Mononuclear cell (primary cell): ENCODE measurements around the gene MYOZ2. TPM values are rescaled to one million over a fixed set of nuclear protein-coding genes. Genes with fewer than 3 reads are reported as not detected.
A peak's percentile ranks its signal among the peaks of the same experiment; 100 is the strongest.

Experiments used
- H3K27me3 ChIP-seq: 2 replicates; pipeline ENCODE4 v1.6.0; 2011; ENCODE audit warnings: low read length, control low read depth; ENCODE audit not compliant: insufficient read depth
- H3K4me1 ChIP-seq: 2 replicates; pipeline ENCODE4 v1.5.1; 2011; ENCODE audit warnings: mild to moderate bottlenecking, low read length, control low read depth; ENCODE audit not compliant: insufficient read depth
- H3K4me3 ChIP-seq: 2 replicates; pipeline ENCODE4 v1.5.1; 2011; ENCODE audit warnings: mild to moderate bottlenecking, low read length, moderate library complexity
- H3K9me3 ChIP-seq: 2 replicates; pipeline ENCODE4 v1.5.1; 2011; ENCODE audit warnings: low read depth, mild to moderate bottlenecking, control low read depth, low read length
- total RNA-seq: library from RNA; depleted of rRNA; stranded (reverse); fragments of >200 nt; gene quantifications from one replicate; pipeline ENCODE4 v1.2.3, GENCODE V29; 2012

The MYOZ2 gene
- total RNA-seq, 1 donor: not detected

GRCh38 chr4:119204916-119205315 lies 69.3 kb downstream of the MYOZ2 start:
- no peaks in the 10 kb centered on the region for H3K27me3 ChIP-seq
- no peaks in the 10 kb centered on the region for H3K4me1 ChIP-seq
- H3K4me3 ChIP-seq: no peak overlapping the region
- H3K9me3 ChIP-seq: no peaks in the 10 kb centered on the region

- no peaks in the 10 kb centered on the region for H3K9me3 ChIP-seq
- no peaks in the 10 kb centered on the region for H3K27me3 ChIP-seq
- no peaks in the 10 kb centered on the region for H3K4me1 ChIP-seq
- H3K4me3 ChIP-seq: no peak overlapping the region
These were observed 70.1 kb downstream of the MYOZ2 start for GRCh38 chr4:119205690-119206089.

DNA sequence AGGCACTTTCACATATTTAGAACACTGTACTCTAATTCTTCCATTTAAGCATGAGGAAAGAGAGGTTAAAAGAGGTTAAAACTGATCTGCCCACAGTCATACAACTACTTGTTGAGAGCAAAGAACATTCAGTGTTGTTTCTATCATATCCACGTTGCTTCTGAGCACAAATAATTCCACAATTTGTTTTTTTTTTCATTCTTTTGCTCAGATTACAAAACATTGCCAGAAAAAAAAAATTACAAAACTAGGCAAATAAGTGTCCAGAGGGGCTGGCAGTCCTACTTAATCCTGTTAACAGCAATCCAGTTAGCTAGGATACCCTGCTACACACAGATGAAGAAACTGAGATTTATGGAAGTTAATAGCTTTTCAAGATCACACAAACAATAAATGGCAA lies 70.5 kb downstream of the MYOZ2 start:
- Histone ChIP-seq H3K9me3 (no peaks in the 10 kb centered on the region), H3K4me3 (no peak overlapping the region), H3K27me3 (no peaks in the 10 kb centered on the region), H3K4me1 (no peaks in the 10 kb centered on the region)

DNA sequence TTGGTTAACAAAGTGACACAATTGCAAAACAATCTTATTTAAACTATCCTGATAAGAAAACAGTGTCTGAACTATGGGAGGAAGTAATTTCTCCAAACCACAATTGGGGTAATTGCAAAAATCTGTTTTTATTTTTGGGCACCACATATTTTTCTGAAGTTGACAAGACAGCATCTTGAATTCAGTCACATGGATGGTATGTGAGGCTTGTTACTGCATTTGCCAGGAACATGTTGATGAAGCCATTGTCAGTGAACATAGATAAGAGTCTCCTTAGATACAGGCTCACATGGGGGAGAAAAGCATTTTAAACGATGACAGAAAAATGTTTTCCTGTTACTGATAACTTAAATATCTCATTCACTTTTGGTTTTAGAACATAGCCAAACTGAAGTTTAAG lies 71.4 kb downstream of the MYOZ2 start:
- Histone ChIP-seq H3K9me3 (no peaks in the 10 kb centered on the region), H3K4me3 (no peak overlapping the region), H3K27me3 (no peaks in the 10 kb centered on the region), H3K4me1 (peaks cover 3% of the 10 kb centered on the region)

DNA sequence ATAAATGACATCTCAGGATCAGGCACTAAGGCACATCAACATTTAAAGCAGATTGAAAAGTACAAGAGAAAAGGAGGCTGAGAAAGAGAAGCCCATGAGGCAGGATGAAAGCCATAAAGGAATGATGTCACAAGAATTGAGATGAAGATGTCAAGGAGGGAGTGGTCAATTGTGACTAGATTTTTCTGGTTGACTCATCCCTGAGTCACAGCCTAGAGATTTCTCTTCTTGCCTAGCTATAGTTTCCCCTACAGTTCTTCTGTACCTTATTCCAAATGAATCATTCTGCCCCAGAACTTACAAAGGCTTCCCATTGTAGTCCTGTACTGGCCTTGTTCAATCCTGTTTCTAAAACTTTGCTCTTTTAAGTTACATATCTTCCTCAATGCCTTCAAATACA lies 73.4 kb downstream of the MYOZ2 start:
- H3K4me3 ChIP-seq: no peak overlapping the region
- peaks cover 11% of the 10 kb centered on the region for H3K4me1 ChIP-seq
- no peaks in the 10 kb centered on the region for H3K9me3 ChIP-seq
- H3K27me3 ChIP-seq: no peaks in the 10 kb centered on the region

GRCh38 chr4:119209586-119209985 lies 74.0 kb downstream of the MYOZ2 start:
- H3K9me3 ChIP-seq: no peaks in the 10 kb centered on the region
- H3K4me1 ChIP-seq: peaks cover 11% of the 10 kb centered on the region
- H3K27me3 ChIP-seq: no peaks in the 10 kb centered on the region
- H3K4me3 ChIP-seq: no peak overlapping the region

GRCh38 chr4:119210775-119211174 lies 75.1 kb downstream of the MYOZ2 start:
- H3K4me1 ChIP-seq: peaks cover 11% of the 10 kb centered on the region
- no peaks in the 10 kb centered on the region for H3K9me3 ChIP-seq
- no peaks in the 10 kb centered on the region for H3K27me3 ChIP-seq
- no peak overlapping the region for H3K4me3 ChIP-seq

GRCh38 chr4:119211867-119212233 lies 76.2 kb downstream of the MYOZ2 start:
- no peaks in the 10 kb centered on the region for H3K9me3 ChIP-seq
- peaks cover 11% of the 10 kb centered on the region for H3K4me1 ChIP-seq
- peak overlapping the region; percentile 74 for H3K4me3 ChIP-seq
- no peaks in the 10 kb centered on the region for H3K27me3 ChIP-seq

DNA sequence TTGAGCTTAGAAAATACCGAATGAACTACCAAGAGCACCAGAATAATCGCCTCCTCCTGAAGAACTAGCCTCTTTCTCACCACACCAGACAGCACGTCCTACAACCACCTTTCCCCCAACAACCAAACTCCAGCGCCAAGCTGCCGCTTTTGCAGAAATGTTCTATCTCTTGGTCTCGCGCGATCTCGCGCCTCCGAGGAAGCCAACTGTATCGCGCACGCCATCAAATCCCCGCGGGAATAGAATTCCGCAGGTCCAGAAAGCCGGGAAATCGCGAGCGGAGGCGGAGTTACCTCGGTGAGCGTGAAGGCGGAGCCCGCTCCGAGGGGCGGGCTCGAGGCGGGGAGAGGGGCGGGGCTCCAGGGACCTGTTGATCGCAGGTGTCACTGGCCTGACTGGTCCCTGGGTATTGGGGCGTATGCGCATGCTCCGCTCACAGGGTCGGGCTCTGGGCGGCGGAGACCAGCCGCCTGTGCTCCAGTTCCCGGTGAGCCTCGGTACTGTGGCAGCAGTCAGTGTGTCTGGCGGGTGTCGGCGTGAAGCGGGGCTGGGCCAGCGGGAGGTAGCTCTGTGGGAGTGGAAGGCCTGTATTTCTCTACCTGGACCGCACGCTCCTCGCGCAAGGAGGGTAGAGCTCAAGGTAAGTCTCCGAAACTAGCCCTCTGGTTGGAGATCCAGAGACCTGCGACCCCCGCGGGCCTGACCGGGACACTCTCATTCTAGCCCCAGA lies 76.8 kb downstream of the MYOZ2 start, which contains the start of gene USP53:
Gene USP53, plus strand, starts transcription at position 480 of the 730 bp plus-strand sequence. CDS start 27,047 bp downstream, outside the sequence.
- Histone ChIP-seq H3K27me3 (no peaks in the 10 kb centered on the region), H3K9me3 (no peaks in the 10 kb centered on the region), H3K4me3 (peak within 1 kb of the TSS; percentile 74), H3K4me1 (peaks cover 11% of the 10 kb centered on the region)

DNA sequence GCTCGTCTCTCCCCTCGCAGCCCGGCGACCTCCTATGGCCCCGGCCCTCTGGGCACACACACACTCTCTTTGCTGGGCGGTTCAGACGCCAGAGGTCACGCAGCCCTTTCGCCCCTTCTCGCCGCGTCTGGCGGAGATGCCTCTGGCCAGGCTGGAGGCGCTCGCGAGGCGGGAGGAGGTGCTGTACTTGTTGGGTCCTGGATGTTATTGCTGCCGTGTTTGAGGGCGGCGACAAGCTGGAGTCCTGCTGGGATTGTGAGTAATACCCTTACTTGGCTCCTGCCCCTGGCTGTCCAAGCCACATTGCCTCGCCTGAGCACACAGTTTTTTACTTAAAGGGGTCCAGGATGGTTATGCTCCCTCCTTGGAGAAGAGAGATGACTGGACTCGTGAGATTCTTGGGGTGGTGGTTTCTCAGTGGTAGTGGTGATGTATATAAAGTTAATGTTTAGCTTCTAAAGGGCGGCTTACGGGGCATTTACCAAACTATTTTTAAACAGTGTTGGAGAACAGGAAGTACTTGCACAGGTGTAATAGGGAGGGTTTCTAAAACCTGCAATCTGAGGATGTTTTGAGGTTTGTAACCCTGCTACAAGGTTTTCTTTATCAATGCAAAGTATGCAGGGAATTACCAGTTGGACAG lies 77.5 kb downstream of the MYOZ2 start:
- H3K9me3 ChIP-seq: no peaks in the 10 kb centered on the region
- H3K27me3 ChIP-seq: no peaks in the 10 kb centered on the region
- peaks cover 11% of the 10 kb centered on the region for H3K4me1 ChIP-seq
- peak overlapping the region; percentile 74 for H3K4me3 ChIP-seq

DNA sequence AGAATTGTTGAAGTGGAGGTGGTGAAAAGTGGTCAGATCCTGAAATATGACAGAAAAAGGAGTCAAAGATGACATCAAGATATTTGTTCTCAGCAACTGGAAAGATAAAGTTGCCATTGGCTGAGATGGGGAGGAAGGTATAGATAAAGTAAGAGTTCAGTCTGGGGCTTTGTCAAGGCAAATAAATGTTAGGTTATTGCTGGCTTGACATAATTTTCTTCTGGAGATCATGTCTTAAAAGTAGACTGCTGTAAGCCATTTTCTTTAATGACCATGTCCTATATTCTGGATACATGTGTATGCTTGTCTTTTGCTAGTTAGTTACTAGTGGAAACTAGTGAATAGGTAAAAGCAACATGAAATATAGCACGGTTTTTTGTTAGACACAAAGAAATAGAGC lies 82.5 kb downstream of the MYOZ2 start:
- peaks cover 6% of the 10 kb centered on the region for H3K4me1 ChIP-seq
- H3K9me3 ChIP-seq: no peaks in the 10 kb centered on the region

GRCh38 chr4:119221412-119221811 lies 85.8 kb downstream of the MYOZ2 start:
- Histone ChIP-seq H3K9me3 (no peaks in the 10 kb centered on the region), H3K4me1 (no peaks in the 10 kb centered on the region), H3K4me3 (no peak overlapping the region), H3K27me3 (no peaks in the 10 kb centered on the region)

More for the DNA sequence above, 82.5 kb downstream of the MYOZ2 start:
- Histone ChIP-seq H3K4me3 (no peak overlapping the region), H3K27me3 (no peaks in the 10 kb centered on the region)

DNA sequence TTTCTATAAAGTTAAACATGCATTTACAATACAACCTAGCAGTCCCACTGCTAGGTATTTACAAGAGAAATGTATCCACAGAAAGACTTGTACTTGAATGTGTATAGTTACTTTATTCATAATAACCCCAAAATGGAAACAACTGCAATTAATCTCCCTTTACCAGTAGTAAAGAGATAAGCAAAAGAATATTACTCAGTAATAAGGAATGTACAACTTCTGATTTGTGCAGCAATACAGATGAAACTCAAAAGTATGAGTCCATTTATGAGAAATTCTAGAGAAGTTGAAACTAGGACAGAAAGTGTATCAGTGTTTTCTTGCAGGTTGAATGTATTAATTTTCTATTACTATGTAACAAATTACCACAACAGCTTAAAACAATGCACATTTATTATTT lies 92.1 kb downstream of the MYOZ2 start:
- Histone ChIP-seq H3K27me3 (no peaks in the 10 kb centered on the region), H3K9me3 (no peaks in the 10 kb centered on the region), H3K4me1 (no peaks in the 10 kb centered on the region), H3K4me3 (no peak overlapping the region)

DNA sequence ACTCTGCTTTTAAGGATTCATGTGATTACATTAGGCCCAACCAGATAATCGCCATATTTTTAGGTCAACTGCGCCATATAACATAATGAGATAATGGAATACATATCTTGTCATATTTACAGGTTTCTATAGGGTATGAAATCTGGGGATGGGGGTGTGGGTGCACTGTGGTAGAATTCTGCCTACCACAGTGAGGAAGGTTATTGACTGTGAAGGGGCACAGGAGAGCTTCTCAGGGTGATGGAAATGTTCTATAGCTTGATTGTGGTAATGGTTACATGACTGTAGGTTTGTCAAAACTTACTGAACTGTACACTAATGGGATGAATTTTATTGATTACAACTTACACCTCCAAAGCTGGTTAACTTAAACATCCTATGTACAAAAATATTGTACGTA lies 92.8 kb downstream of the MYOZ2 start:
- H3K27me3 ChIP-seq: no peaks in the 10 kb centered on the region
- H3K4me1 ChIP-seq: no peaks in the 10 kb centered on the region
- H3K9me3 ChIP-seq: no peaks in the 10 kb centered on the region
- no peak overlapping the region for H3K4me3 ChIP-seq

DNA sequence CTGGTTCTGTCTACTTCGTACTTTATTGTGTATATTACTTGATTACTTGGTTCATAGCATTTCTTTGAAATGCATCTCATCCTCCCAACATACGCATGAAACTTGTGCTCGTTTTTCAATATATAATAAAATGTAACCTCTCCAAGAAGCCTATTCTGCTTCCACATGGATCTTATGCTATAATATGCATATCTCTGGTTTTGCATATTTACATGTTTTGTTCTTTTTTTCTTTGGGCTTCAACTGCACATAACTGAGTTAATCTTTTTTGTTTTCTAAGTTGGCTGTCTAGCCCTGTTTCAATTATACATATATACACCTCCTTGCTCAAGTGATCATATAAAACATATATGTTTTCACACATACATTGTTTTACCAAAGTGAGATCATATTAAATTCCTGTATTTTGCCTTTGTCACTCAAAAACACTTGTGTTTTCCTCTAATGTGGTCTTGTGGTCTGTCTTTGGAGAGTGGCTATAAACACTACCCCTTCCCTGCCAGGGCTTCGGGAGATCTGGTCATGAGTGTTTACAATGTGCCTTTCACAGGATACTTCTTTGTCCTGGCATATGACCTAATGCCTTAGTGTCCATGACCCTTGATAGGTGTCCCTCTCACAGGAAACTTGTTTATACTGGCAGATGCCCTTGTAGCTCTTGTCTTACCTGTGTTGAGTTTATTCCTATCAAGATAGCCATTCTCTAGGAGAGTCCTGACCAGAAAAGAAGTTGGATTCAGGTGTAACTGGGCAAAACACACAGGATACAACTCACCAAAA lies 94.5 kb downstream of the MYOZ2 start:
- Histone ChIP-seq H3K9me3 (no peaks in the 10 kb centered on the region), H3K4me3 (no peak overlapping the region), H3K27me3 (no peaks in the 10 kb centered on the region), H3K4me1 (peaks cover 6% of the 10 kb centered on the region)
